GM12874 (cell line): ENCODE data around the gene ATG16L1.

Experiments used
- TF ChIP-seq, protein P1 (sequence below): IDR thresholded peaks from 2 replicates; pipeline ENCODE4 v1.5.1; 2011; ENCODE audit warnings: low read depth, mild to moderate bottlenecking, control low read depth, low read length, moderate library complexity; ENCODE audit not compliant: insufficient read depth

Gene ATG16L1

GRCh38 chr2:233280114-233280693 lies 28.7 kb downstream of the ATG16L1 start:
- TF ChIP-seq, protein P1, sequence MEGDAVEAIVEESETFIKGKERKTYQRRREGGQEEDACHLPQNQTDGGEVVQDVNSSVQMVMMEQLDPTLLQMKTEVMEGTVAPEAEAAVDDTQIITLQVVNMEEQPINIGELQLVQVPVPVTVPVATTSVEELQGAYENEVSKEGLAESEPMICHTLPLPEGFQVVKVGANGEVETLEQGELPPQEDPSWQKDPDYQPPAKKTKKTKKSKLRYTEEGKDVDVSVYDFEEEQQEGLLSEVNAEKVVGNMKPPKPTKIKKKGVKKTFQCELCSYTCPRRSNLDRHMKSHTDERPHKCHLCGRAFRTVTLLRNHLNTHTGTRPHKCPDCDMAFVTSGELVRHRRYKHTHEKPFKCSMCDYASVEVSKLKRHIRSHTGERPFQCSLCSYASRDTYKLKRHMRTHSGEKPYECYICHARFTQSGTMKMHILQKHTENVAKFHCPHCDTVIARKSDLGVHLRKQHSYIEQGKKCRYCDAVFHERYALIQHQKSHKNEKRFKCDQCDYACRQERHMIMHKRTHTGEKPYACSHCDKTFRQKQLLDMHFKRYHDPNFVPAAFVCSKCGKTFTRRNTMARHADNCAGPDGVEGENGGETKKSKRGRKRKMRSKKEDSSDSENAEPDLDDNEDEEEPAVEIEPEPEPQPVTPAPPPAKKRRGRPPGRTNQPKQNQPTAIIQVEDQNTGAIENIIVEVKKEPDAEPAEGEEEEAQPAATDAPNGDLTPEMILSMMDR: no peak

DNA sequence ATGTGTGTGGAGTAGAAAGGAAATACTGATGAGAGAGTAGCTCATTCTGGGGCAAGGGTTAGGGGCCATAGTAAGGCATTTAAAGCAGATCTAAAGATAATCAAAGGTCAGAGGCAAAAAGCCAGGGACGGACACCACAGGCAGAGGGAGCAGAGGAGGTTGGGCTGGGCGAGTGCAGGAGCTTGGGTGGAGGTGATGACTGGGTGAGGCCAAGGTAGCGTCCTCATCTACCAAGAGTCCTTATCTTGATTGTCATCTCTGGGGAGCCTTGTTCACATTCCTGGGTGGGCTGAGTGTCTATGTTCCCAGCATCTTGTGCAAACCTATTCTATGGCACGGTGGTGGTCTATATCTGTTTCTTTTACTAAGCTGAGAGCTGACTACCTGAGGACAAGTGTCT lies 30.1 kb downstream of the ATG16L1 start:
- TF ChIP-seq, protein P1: no peak

DNA sequence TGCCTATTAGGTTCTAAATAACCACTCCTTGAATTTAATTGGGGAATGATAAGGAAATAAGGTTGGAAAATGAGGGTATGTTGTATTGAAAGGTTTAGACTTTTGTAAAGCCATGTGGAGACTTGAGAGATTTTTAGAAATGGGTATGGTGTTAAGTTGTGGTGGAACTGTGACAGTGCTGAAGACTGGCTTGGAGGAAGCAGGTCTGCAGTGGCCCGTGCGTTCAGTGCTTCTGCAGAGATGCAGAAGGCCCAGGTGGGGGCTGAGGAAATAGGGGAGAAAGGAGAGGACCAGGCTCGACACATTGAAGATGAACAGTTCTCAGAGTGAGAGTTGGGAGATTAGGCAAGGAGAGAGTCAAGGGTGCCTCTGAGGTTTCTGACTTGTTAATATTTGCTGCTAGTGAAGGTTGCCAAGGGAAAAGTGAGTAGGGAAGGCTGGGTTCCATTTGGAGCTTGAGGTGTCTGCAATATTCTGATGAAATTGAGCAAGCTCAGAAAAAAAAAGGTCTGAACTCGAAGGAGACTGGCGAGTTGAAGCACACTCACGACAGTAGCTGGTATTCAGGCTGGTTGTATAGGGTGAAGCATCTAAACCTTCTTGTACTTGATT lies 30.6 kb downstream of the ATG16L1 start:
- TF ChIP-seq, protein P1: no peak

- TF ChIP-seq, protein P1: no peak
Observed at GRCh38 chr2:233285921-233286320, 34.4 kb downstream of the ATG16L1 start.

GRCh38 chr2:233287871-233288270 lies 36.4 kb downstream of the ATG16L1 start:
- TF ChIP-seq, protein P1: no peak

DNA sequence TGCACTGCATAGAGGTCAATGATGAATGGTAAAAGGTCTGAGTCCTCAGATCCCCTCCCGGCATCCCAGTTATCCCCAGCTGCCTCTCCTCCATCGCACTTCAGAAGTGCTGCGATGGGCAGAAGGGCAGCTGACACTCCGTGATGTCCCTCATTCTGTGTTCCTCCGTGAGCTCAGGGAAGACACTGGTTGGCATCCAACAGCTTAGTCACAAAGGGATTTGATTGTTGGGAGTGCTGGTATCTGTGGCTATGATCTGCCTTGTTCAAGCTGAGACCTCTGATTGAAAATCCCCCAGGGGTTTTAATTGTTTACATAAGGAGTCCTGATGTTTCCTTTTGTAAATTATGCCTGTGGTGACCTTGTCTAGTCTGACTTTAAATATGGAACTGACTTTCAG lies 37.2 kb downstream of the ATG16L1 start:
- TF ChIP-seq, protein P1: no peak

GRCh38 chr2:233289648-233290047 lies 38.2 kb downstream of the ATG16L1 start:
- TF ChIP-seq, protein P1: no peak
